Ovary (tissue), 9 donors: ENCODE measurements around the gene OR1I1. TPM values are rescaled to one million over a fixed set of nuclear protein-coding genes. Genes with fewer than 3 reads are reported as not detected.

Experiments used
- DNase-seq, 5 donors: peaks; one replicate each; pipeline ENCODE4 v3.0.0-alpha.2; 2019 to 2020
- H3K27ac ChIP-seq, 2 donors: fragments of 200-600 bp; one replicate each; pipeline versions ENCODE4 v1.5.1 to v1.8.0; 2019 to 2022
- H3K27me3 ChIP-seq: fragments of 200-600 bp; one replicate; pipeline ENCODE4 v1.8.0; 2022
- H3K36me3 ChIP-seq: fragments of 200-600 bp; sonication (generic); one replicate; pipeline ENCODE4 v1.5.1; 2019
- H3K4me1 ChIP-seq: one replicate; pipeline ENCODE4 v1.8.1; 2013; ENCODE audit warnings: mild to moderate bottlenecking, moderate library complexity; ENCODE audit not compliant: insufficient read depth
- H3K4me3 ChIP-seq: fragments of 200-600 bp; sonication (generic); one replicate; pipeline ENCODE4 v1.5.1; 2017
- H3K9me3 ChIP-seq, 2 donors: fragments of 200-600 bp in 1 of 2; sonication (generic) in 1 of 2; one replicate each; pipeline versions ENCODE4 v1.5.1 to v1.8.1; 2013 to 2019; ENCODE audit warnings: mild to moderate bottlenecking in 1 of 2, moderate library complexity in 1 of 2
- EP300 ChIP-seq: sonication (generic); formaldehyde crosslinking; IDR thresholded peaks from one replicate; pipeline ENCODE4 v1.6.1; 2017; ENCODE audit warnings: antibody characterized with exemption
- POLR2A ChIP-seq: fragments of 450-650 bp; IDR thresholded peaks from one replicate; pipeline ENCODE4 v1.6.1; 2017; ENCODE audit warnings: antibody characterized with exemption, mild to moderate bottlenecking, moderate library complexity
- WGBS, 3 donors: extraction: QIAGEN DNeasy Blood & Tissue Kit in 1 of 3; methylation state at CpG; one replicate each; pipeline versions ENCODE4 v1.1.5 to v1.1.7; 2013 to 2017; 5-methylcytosine and 5-hydroxymethylcytosine counted together
- intact Hi-C, 4 donors: fragments of 100-400 bp; cut with DNase I; formaldehyde crosslinking; loops; one replicate each; pipeline versions ENCODE4 v1.11.0 to v1.15.1; 2022 to 2023
- polyA plus RNA-seq, 2 donors: library from polyadenylated mRNA; stranded (reverse); fragments of 200-250 nt in 1 of 2; fragments of 350-450 nt in 1 of 2; fragmentation: Illumina TruSeq in 1 of 2; extraction: RNeasy Lipid Tissue Mini Kit (QIAGEN cat#74804) in 1 of 2; gene quantifications; one replicate each; pipeline ENCODE4 v1.2.3, GENCODE V29; 2013 to 2014
- total RNA-seq, 7 donors: library from RNA; depleted of rRNA in 2 of 7; stranded (reverse); fragments of >200 nt in 2 of 7; fragmentation: NEBNext Ultra II Directional in 3 of 7; extraction: Animal tissue kit (Norgen Biotek cat#: 25700) in 3 of 7; gene quantifications; one replicate each; pipeline versions ENCODE4 v1.1.0 to v1.2.4, GENCODE V29; 2016 to 2023
- TF ChIP-seq, protein P1 (sequence below), 3 donors: fragments of 450-650 bp in 2 of 3; fragments of 200-600 bp in 1 of 3; IDR thresholded peaks; one replicate each; pipeline versions ENCODE4 v1.5.1 to v1.8.0; 2016 to 2022; ENCODE audit warnings: antibody characterized with exemption in 3 of 3, mild to moderate bottlenecking in 1 of 3
- donor health status: DM: no; HTN: no; CAD: no; lungs with moderate emphysema.
- donor health status: DM: no; HTN: no; CAD: no.
- donor health status: Bipolar disorder and iron deficiency.
- donor health status: DM: yes; HTN: yes; CAD: no.
- donor health status: DM: no; HTN: no; CAD: no.
- donor health status: DM: yes; HTN: yes; CAD: no.

Gene OR1I1
- total and polyA plus RNA-seq, 9 donors, result not detected

DNA sequence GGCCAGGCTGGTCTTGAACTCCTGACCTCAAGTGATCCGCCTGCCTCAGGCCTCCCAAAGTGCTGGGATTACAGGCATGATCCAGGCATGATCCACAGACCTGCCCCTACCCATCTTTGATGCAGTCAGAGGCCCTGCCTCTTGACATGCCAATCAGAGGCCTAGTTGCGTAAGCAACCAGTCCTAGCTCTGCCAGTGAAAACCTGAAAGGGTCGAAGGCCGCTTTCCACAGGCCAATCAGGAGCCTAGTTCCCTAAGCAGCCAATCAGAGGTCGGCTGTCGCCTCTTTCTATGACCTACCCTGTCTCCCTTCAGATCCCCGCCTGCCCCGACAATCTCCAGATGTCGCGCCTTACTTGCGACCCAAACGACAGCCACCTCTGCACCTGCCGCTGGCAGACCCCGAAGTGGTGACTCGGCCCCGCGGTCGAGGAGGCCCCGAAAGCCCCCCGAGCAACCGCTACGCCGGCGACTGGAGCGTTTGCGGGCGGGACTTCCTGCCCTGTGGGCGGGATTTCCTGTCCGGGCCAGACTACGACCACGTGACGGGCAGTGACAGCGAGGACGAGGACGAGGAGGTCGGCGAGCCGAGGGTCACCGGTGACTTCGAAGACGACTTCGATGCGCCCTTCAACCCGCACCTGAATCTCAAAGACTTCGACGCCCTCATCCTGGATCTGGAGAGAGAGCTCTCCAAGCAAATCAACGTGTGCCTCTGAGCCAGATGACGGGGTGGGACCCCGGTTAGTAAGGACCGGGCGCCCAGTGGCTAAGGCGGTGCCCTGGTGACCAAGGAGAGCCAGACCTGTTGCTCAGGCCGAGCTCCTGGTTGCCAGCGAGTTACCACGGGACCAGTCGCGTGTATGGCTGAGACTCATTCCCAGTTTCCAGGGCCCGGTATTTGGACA lies 31.5 kb downstream of the OR1I1 start:
- intact Hi-C loops, result loop anchor here in 1 of 4 donors (10.0 kb wide), 2 partner anchors 141 to 1001 kb away; partner anchors contain the start of gene RAB8A
- no peaks in the 10 kb centered on the region for H3K9me3 ChIP-seq
- H3K36me3 ChIP-seq, result no peaks in the 10 kb centered on the region
- H3K27ac ChIP-seq, result no peak overlapping the region
- H3K4me1 ChIP-seq, result no peaks in the 10 kb centered on the region
- TF ChIP-seq, protein P1, sequence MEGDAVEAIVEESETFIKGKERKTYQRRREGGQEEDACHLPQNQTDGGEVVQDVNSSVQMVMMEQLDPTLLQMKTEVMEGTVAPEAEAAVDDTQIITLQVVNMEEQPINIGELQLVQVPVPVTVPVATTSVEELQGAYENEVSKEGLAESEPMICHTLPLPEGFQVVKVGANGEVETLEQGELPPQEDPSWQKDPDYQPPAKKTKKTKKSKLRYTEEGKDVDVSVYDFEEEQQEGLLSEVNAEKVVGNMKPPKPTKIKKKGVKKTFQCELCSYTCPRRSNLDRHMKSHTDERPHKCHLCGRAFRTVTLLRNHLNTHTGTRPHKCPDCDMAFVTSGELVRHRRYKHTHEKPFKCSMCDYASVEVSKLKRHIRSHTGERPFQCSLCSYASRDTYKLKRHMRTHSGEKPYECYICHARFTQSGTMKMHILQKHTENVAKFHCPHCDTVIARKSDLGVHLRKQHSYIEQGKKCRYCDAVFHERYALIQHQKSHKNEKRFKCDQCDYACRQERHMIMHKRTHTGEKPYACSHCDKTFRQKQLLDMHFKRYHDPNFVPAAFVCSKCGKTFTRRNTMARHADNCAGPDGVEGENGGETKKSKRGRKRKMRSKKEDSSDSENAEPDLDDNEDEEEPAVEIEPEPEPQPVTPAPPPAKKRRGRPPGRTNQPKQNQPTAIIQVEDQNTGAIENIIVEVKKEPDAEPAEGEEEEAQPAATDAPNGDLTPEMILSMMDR (IDR thresholded peaks at IDR 0.05), result no peak
- TF ChIP-seq POLR2A (no peak), EP300 (no peak)
- H3K27me3 ChIP-seq, result no peaks in the 10 kb centered on the region
- DNase-seq, result no peak
- H3K4me3 ChIP-seq, result no peak overlapping the region
- WGBS, 3 donors, result 86 to 89% (median 86%) methylated on average over 57 to 58 of the region's 58 CpGs

DNA sequence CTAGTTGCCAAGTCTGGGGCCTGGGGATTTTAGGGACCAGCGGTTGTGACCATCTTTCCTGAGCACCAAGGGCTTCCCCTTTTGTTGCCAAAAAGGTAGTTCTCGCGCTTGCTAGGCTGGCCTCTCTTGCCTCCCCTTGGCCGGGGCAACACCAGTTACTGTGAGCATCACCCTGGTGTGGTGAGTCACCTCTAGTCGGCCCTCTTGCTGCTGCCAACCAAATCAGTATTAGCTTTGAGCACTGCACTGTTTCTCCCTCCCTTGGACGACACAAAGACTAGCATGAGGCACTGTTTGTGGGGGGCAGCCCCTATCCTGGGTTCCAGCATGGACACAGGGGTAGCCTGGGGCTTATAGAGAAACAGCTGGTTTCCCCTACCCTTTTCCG lies 32.1 kb downstream of the OR1I1 start:
- H3K36me3 ChIP-seq, result no peaks in the 10 kb centered on the region
- intact Hi-C loops, result loop anchor here in 1 of 4 donors (10.0 kb wide), 2 partner anchors 141 to 1001 kb away; partner anchors contain the start of gene RAB8A
- TF ChIP-seq POLR2A, result no peak
- no peak for TF ChIP-seq EP300
- TF ChIP-seq, protein P1 (IDR thresholded peaks at IDR 0.05), result no peak
- no peak for DNase-seq
- H3K27ac ChIP-seq, result no peak overlapping the region
- no peaks in the 10 kb centered on the region for H3K9me3 ChIP-seq
- H3K4me3 ChIP-seq, result no peak overlapping the region
- no peaks in the 10 kb centered on the region for H3K27me3 ChIP-seq
- no peaks in the 10 kb centered on the region for H3K4me1 ChIP-seq
- 57 to 60% (median 57%) methylated on average over 7 of the region's 7 CpGs for WGBS, 3 donors

DNA sequence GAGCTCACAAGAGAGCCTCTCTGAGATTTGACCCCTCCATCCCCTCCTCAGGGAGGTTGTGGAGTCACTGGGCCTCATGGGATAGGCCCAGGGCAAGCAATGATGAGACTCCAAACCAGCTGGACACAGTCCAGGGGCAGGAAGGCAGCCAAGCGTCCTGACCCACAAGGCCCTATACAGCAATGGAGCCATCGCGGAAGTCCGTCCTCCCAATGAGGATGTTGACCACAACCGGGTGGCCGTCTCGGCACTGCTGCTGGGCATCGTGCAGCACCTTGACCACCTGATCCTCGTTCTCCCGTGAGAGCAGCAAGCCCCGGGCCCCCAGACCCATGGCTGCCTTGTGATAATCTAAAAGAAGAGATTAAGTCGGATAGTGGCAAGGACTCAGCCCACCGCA lies 33.1 kb downstream of the OR1I1 start:
- TF ChIP-seq, protein P1 (IDR thresholded peaks at IDR 0.05), result no peak
- no peak for TF ChIP-seq EP300
- no peak for TF ChIP-seq POLR2A
- Histone ChIP-seq H3K36me3 (no peaks in the 10 kb centered on the region), H3K27me3 (no peaks in the 10 kb centered on the region), H3K4me1 (no peaks in the 10 kb centered on the region), H3K27ac (peak overlapping the region in 1 of 2 donors; percentile 30), H3K4me3 (no peak overlapping the region), H3K9me3 (no peaks in the 10 kb centered on the region)
- 13 to 27% (median 24%) methylated on average over 13 of the region's 13 CpGs for WGBS, 3 donors
- peak; percentile 76 to 88 (median 76) for DNase-seq
- intact Hi-C loops, result loop anchor here in 1 of 4 donors (10.0 kb wide), 2 partner anchors 140 to 1000 kb away; partner anchors contain the start of gene RAB8A

DNA sequence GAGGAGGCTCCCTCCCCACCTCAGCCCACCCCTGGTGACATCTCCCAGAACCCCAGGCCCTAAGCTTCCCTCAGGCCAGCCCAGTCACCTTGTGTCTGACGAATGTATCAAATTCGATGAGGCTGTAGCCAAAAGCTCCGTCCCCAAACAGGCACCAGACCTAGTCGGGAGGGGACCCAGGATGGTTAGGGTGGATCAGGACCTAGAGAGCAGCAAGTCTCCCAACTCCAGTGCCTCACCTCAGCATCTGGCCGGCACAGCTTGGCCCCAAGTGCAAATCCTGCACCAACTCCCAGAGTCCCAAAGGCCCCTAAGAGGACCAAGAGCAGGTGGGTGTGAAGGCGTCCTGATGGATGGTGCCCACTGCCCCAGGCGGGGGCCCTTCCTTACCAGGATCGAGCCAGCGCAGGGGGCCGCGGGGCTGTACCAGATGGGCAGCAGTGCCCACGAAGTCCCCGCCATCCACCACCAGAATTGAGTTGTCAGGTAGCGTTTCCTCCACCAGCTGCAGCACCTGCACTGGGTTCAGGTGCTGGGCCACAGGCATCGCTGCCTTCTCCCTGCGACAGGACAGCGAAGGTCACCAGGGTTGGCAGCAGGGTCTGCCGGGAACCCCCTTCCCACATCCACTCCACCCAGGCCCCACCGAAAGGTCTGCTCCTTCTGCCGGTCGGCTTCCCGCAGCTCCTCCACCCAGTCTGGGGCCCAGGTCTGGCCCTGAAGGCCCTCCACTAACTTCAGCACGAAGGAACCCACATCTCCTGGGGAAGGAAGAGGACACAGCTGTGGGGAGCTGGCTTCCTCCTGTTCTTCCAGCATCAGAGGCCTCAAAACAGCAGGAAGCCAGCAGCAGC lies 34.0 kb downstream of the OR1I1 start:
- Histone ChIP-seq H3K9me3 (no peaks in the 10 kb centered on the region), H3K27me3 (no peaks in the 10 kb centered on the region), H3K36me3 (no peaks in the 10 kb centered on the region), H3K4me1 (no peaks in the 10 kb centered on the region), H3K4me3 (no peak overlapping the region), H3K27ac (peak overlapping the region in 1 of 2 donors; percentile 30)
- 77 to 86% (median 83%) methylated on average over 22 to 23 of the region's 23 CpGs for WGBS, 3 donors
- no peak for TF ChIP-seq EP300
- TF ChIP-seq, protein P1 (IDR thresholded peaks at IDR 0.05), result no peak
- TF ChIP-seq POLR2A, result no peak
- intact Hi-C loops, result loop anchor here in 1 of 4 donors (10.0 kb wide), 2 partner anchors 139 to 999 kb away; partner anchors contain the start of gene RAB8A
- no peak for DNase-seq
